ENCODE data around the gene CTDP1.

DNA sequence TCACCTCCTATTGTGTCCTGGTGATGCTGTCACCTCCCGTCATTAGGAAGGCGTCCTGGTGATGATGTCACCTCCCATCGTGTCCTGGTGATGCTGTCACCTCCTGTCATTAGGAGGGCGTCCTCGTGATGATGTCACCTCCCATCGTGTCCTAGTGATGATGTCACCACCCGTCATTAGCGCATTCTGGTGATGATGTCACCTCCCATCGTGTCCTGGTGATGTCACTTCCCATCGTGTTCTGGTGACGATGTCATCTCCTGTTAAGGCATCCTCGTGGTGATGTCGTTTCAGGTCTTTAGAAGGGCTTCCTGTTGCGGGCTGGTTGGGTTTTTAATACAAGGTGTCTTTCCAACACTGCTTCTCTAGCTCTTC, 40.7 kb downstream of the CTDP1 start:
- TF ChIP-seq POLR2A (IDR thresholded peaks at IDR 0.05) (no peak), CTCF (IDR thresholded peaks at IDR 0.05) (no peak)

Measured in adrenal gland (tissue), 5 donors.